Bronchial epithelial cell (primary cell): ENCODE measurements around the gene KLF6. TPM values are rescaled to one million over a fixed set of nuclear protein-coding genes. Genes with fewer than 3 reads are reported as not detected.

Source experiments
- DNase-seq: peaks from one replicate; pipeline ENCODE4 v3.0.0-alpha.2; 2010; ENCODE audit warnings: low read depth
- FAIRE-seq: peaks from 2 replicates; lab custom pipeline; 2011; peaks lifted over from hg19 to GRCh38; lab: Jason Lieb, UNC
- H3K27me3 ChIP-seq: 2 replicates; pipeline ENCODE4 v1.5.1; 2011; ENCODE audit warnings: low read length; ENCODE audit not compliant: control insufficient read depth, insufficient read depth
- H3K36me3 ChIP-seq: 2 replicates; pipeline ENCODE4 v1.5.1; 2011; ENCODE audit warnings: low read length; ENCODE audit not compliant: control insufficient read depth, insufficient read depth
- H3K4me3 ChIP-seq: 2 replicates; pipeline ENCODE4 v1.5.1; 2011; ENCODE audit warnings: mild to moderate bottlenecking, low read depth, low read length, control low read depth
- CTCF ChIP-seq: IDR thresholded peaks from 2 replicates; pipeline ENCODE4 v1.5.1; 2011; ENCODE audit warnings: mild to moderate bottlenecking, moderate library complexity, low read length, control low read depth, inconsistent platforms; ENCODE audit not compliant: insufficient read depth, severe bottlenecking
- total RNA-seq: library from RNA; depleted of rRNA; stranded (reverse); fragments of >200 nt; gene quantifications from 2 replicates; pipeline ENCODE4 v1.2.1, GENCODE V29; 2014

KLF6 gene
- total RNA-seq, 1 donor from 2014 or later: 70.6 TPM

- FAIRE-seq: no peak
- H3K4me3 ChIP-seq: no peak overlapping the region
- TF ChIP-seq CTCF: no peak
- H3K36me3 ChIP-seq: no peaks in the 10 kb centered on the region
- no peaks in the 10 kb centered on the region for H3K27me3 ChIP-seq
- no peak for DNase-seq
Measured at GRCh38 chr10:3800586-3800985, 15.6 kb upstream of the KLF6 start.

GRCh38 chr10:3797750-3798149 is 12.7 kb upstream of the KLF6 start:
- TF ChIP-seq CTCF: no peak
- no peaks in the 10 kb centered on the region for H3K27me3 ChIP-seq
- no peak for DNase-seq
- H3K36me3 ChIP-seq: no peaks in the 10 kb centered on the region
- no peak overlapping the region for H3K4me3 ChIP-seq
- no peak for FAIRE-seq

GRCh38 chr10:3793553-3793952 is 8.5 kb upstream of the KLF6 start:
- H3K36me3 ChIP-seq: no peaks in the 10 kb centered on the region
- no peak for FAIRE-seq
- no peak overlapping the region for H3K4me3 ChIP-seq
- no peaks in the 10 kb centered on the region for H3K27me3 ChIP-seq
- no peak for TF ChIP-seq CTCF
- no peak for DNase-seq

- no peaks in the 10 kb centered on the region for H3K27me3 ChIP-seq
- H3K36me3 ChIP-seq: no peaks in the 10 kb centered on the region
- FAIRE-seq (no peak), DNase-seq (no peak)
- no peak for TF ChIP-seq CTCF
- no peak overlapping the region for H3K4me3 ChIP-seq
Measured at GRCh38 chr10:3792710-3793219, 7.8 kb upstream of the KLF6 start.

- no peak for TF ChIP-seq CTCF
- H3K4me3 ChIP-seq: no peak overlapping the region
- no peaks in the 10 kb centered on the region for H3K27me3 ChIP-seq
- H3K36me3 ChIP-seq: no peaks in the 10 kb centered on the region
- FAIRE-seq (no peak), DNase-seq (no peak)
Measured at GRCh38 chr10:3791974-3792633, 7.1 kb upstream of the KLF6 start.

GRCh38 chr10:3790858-3791257 is 5.8 kb upstream of the KLF6 start:
- no peak overlapping the region for H3K4me3 ChIP-seq
- FAIRE-seq (no peak), DNase-seq (no peak)
- no peak for TF ChIP-seq CTCF
- no peaks in the 10 kb centered on the region for H3K27me3 ChIP-seq
- no peaks in the 10 kb centered on the region for H3K36me3 ChIP-seq
